ENCODE measurements around the gene ARHGEF2.

DNA sequence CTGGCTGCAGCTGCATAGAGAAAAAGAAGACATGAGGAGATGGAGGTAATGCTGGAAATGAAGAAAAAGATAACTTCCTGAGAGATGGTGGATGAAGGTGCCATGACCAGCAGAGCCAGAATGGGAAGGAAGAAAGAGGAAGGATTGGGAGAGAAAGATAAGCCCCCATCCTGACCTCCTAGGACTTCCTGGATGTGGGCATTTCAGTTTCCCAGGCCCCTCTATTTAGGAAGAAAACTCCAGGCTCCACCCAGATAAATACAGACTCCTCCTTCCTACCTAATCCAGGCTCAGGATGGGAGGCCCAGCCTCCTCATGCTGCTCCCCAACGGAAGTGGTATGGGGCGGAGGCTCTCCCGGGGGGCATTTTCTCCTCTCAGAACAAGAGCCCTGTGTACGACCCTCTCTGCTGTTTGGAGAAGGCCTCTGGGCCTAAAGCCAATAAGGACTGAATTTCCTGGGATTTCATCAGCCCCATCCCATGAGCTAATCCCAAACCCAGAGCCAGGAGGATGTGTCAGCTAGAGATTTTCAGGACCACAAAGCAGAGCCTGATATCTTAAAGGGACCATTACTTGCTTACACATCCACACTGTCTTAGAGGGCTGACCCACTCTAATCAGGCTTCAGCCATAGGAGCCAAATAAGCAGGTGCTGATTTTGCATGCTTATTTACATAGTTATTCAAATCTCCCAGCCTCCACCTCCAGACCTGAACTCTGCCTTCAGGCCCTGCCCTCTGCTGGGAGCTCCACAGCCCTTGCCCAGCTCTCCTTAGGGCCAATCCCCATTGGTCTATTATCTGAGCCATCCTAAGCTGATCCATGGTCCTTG, 5.1 kb upstream of the ARHGEF2 start:
- TF ChIP-seq, protein P1, sequence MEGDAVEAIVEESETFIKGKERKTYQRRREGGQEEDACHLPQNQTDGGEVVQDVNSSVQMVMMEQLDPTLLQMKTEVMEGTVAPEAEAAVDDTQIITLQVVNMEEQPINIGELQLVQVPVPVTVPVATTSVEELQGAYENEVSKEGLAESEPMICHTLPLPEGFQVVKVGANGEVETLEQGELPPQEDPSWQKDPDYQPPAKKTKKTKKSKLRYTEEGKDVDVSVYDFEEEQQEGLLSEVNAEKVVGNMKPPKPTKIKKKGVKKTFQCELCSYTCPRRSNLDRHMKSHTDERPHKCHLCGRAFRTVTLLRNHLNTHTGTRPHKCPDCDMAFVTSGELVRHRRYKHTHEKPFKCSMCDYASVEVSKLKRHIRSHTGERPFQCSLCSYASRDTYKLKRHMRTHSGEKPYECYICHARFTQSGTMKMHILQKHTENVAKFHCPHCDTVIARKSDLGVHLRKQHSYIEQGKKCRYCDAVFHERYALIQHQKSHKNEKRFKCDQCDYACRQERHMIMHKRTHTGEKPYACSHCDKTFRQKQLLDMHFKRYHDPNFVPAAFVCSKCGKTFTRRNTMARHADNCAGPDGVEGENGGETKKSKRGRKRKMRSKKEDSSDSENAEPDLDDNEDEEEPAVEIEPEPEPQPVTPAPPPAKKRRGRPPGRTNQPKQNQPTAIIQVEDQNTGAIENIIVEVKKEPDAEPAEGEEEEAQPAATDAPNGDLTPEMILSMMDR (conservative IDR thresholded peaks at IDR 0.05) = no peak
- TF ChIP-seq EZH2 (IDR thresholded peaks at IDR 0.05; ENCODE audit: low read depth) = no peak

Data from PC-9 (cell line).